ENCODE results near the gene SORCS2.

Gene SORCS2

DNA sequence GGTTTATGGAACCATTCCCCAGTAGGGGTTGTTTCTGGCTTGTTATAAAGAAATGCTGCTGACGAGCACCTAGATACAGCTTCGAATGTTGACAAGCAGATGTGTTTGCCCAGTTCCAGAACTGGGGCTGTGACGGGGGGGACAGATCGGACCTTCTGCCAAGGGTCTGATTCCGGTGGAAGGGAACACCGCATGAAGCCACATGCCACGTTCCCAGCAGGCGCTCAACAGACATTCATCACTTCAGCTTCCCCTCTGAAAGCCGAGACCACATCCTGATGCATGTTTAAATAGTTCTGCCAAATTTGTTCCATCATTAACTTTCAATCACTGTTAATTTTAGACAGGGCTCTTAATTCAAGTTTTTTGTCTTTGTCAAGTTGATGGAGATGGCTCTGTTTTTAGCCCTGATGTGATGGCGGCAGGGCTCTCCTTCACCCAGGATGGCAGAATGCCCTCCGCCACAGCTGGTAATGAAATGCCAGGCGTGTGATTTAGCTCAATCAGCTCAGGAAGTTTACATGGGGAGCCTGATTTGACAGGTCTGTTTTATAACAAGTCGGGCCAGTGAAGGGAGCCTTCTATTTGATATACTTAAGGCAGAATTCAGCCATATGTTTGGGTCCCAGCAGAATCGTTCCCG is 185.0 kb downstream of the SORCS2 start:
- no peak for DNase-seq (ENCODE audit: low spot score)

DNA sequence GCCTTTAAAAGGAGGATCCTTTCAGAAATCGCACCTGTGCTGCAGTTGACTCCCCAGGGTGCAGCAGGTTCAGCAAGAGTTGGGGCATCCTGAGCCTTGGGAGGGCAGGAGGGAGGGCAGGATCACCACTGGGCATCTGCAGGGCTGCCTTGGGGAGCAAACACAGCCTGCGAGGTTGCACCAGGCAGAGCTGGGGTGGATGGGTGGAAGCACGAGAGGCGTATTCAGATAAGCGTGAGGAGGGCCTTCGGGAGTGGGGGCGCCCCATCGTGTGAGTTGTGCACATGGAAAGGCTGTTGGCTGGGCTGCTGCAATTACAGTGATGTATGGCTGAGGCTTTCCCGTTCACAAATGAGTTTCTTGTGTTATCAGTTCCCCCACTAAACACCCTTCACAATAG is 186.8 kb downstream of the SORCS2 start:
- DNase-seq (ENCODE audit: low spot score), result no peak

DNA sequence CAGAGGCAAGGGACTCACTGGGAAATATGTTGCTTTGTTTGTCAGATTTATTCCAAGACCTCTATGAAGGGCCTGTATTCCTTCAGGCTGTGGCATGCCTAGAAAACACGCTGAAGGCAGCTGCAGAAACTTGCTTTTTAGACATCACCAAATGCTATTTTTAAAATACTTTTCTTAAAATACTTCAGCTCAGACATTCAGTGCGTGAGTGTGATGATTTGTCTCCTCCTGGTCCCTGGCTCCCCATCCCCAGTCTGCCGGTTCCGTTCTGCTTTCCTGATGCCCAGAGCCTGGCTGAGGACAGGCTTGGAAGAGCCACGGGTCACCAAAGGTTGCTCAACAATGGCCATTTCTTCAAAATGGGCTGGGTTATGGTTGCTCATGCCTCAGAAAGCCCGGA is 187.4 kb downstream of the SORCS2 start:
- DNase-seq (ENCODE audit: low spot score), result no peak

DNA sequence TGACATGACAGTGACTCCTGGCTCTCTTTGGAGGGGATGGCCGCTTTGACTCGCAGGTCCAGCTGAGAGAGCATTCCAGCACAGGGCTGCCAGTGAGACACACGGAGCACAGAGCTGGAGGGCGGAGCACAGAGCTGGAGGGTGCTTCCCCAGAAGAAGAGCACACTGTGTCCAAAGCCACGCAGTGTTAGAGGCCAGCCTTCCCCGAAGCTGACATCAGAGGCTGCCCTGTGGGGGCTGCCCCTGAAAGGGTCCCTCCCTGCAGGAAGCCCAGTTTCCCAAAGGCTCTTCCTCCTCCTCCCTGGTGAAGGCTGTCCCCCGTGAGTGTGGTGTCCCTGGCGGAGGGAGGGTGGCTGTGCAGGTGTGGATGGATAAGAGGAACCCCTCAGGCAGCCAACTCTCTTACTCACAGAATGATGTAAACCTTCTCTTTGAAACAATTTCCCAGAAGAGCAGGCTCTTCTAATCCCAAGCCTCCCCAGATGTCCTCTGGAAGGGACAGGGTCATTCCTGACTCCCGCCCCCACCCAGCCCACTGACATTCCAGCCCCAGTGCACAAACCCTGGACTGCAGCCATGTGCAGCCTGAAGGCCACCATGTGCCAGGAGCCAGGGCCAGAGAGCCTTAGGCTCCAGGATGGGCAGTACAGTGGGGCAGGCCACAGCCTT is 189.0 kb downstream of the SORCS2 start:
- DNase-seq (ENCODE audit: low spot score), result no peak

DNA sequence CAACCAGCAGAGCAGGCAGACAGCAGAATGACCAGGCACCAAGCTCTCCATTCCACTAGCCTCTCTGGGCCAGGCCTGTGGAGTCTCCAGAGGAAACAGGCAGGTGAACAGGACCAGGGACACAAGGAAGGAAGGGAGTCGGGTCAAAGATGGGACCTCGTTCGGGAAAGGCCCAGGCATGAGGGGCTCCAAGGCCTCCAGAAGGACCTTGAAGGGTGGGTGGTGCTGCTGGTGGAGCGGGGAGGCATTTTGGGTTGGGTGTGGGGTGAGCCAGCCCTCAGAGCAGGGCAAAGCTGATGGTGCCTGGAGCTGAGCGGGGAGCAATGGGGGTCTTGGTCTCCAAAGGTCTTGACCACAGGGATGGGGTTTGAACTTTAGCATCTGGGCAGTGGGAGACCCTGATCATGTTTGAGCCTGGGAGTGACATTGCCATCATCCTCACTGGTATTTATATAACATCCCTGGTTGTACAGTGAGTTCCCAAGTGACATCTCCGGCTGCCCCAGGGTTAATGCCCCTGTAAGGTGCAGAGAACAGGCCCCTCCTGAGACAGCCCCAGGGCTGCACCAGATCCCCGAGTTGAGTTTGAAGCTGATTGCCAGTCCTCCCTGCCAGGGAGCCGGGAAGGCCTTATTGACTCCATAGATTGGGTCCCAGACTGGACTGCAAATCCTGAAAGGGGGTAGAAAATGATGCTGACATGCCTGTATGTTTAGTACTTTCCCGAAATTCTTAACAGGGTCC is 189.7 kb downstream of the SORCS2 start:
- DNase-seq (ENCODE audit: low spot score), result no peak

DNA sequence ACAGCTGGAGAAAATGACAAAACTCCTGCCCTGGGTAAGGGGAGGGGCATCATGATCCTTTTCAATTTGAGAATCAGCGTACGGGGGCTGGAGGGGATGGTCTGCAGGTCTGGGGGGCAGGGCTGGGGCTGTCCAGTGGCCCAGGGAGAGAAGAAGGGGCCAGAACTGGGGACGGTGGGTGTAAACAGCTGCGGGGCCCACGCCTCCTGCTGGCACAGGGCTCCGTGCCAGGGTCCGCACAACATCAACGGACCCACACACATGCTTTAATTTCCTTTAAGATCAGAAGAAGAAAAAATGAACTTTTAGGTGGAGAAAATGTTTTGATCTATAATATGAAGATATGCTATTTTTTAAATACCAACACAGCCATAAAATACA is 190.3 kb downstream of the SORCS2 start:
- no peak for DNase-seq (ENCODE audit: low spot score)

DNA sequence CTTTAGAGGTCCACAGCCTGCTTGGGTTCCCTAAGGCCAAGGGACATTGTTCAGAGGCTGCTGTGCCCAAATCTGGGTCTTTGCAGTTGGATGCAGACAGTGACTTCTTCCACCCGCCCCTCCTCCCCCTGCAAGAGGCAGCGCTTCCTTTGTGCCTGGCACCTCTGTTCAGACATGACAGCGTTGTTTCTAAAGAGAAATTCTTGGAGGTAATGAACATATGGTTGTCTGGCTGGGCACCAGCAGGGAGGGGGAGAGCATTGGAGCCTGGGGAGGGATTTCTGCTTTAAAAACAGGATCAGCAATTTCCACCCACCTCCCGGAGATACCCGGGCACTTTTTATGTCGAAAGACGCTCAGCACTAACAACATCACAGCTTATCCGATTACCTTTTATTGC is 190.9 kb downstream of the SORCS2 start:
- no peak for DNase-seq (ENCODE audit: low spot score)

DNA sequence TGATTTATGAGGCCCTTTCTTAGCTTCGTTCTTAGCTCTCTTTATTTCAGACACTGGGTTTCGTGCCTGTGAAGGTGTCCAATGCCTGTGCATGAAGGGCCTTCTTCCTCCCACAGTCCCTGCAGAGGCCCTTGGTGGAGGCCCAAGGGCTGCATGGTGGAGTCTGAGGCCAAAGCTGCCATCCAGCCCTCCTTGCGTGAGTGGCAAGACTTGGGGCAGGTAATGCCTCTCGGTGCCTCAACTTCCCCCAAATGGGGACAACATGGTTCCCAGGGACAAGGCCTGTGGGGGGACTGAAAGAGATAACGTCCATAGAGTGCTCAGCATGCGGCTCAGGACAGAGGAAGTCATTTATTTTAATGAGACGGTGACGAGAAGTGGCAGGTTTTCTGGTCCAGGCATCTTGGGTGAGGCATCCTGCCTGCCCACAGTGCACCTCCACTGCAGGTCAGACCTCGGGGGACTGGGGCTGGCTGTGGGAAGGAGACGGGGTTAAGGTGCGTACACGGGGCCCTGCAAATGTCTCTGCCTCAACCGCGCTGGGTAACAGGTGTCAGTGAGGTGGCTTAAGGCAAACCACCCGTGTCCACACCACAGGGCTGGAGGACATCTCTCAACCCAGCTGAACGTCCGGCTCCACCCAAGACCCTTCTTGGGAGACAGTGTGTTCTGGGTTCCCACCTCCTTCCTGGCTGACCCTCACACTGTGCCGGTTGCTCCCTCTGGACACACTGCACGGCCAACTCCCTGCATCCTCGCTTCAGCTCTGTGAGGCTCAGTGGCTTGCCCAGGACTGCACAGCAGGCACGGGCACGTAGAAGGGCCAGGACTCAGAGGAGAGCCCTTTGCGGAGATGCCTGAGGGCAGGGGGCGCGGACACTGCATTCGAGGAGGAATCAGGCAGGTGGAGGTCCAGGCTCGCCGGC is 191.9 kb downstream of the SORCS2 start:
- DNase-seq (ENCODE audit: low spot score), result no peak

DNA sequence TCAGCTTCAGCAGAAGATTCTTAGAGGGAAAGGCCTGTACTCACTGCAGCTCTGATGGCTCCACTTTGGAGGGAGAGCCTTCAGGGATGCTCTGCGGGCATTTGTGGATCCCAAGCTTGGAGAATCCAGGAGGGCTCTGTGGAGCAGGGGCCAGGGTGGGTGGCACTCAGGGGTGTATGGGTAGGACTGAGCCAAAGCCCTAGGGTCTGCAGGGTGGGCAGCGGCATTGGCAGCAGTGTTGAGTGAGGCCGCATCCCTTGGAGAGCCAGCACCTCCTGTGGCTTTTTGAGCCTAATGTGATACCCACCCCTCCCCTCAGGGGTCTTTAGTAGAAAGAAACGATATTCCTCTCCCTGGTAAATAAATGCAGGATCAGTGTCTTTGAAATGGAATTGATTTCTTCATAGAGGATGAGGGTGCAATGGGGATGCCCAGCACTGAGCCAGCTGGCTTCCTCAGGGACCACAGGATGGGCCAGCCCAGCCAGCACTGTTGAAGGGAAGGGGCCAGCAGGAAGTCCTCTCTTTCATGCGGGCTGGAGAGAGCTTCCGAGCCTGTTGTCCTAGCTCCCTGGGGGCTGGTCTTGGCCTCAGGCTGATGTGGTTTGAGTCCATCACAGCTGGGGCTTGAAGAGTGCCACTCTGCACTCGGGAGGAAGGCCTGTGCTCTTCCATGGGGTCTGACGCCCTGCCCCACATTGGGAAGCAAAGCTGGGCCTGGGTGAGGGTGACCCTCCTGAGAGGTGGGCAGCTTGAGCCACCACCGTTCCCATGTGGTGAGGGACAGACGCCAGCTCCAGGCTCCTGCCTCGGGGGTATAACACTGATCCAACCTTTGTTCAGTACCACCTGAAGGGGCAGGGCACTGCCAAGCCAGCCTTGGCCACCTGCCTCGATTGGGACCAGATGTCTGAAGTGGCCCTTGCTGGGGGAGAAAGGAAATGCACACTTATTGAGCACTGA is 192.9 kb downstream of the SORCS2 start:
- DNase-seq (ENCODE audit: low spot score), result no peak

DNA sequence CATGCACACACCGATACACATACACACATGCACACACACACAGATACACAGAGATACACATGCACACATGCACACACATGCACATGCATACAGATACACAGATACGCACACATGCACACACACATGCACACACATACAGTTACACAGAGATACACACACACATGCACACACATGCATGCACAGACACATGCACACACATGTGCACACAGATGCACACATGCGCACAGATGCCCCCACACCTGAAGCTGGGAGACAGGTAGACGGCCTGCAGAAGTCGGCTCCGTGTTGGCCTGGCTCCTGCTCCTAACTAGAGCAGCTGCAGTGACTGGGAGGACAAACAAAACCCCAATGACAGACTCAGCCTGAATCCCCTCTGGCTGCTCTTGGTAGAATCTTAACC is 195.6 kb downstream of the SORCS2 start:
- DNase-seq (ENCODE audit: low spot score), result no peak

DNA sequence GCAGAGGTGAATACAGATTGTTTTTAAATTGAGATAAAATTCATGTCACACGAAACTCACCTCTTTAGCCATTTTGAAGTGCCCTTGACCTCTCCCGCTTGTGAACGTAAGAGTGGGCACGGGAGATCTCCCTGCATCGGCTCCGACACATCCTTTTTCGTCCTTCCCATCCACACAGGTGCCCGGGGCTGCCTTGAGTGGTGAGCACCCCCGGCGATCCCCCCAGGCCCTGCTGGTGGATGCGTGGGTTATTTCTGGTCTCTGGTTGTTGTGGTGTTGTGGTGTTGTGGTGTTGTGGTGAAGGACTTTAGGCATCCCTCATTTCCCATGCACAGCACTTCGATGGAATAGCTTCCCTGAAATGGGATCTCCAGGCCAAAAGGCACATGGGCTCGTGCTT is 196.3 kb downstream of the SORCS2 start:
- DNase-seq (ENCODE audit: low spot score), result no peak

DNA sequence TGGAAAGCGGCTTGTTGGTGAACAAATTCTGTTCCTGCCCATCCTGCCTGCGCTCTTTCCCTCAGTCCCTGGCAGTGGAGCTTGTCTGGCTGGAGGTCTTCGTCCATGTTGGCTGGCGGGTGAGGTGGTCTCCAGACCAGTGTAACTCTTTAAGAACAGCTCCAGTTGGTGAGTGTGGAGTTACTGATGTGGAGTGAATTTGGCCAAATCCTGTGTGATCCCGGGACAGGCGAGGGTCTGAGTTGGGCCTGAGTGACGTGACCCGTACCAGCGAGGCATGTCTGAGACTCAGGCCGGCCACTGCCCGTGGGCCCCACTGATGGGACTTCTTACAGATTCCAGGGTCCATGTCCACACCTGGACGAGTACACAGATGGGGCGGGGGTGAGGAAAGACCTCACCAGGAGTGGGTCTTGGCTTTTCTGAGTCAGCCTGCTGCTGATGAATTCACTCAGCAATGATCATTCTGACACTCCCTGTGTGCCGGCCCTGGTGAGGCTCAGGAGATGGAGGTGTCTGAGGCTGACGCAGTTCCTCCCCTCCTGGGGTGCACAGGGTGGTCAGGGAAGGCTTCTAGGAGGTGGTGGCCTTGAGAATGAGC is 196.9 kb downstream of the SORCS2 start:
- no peak for DNase-seq (ENCODE audit: low spot score)

DNA sequence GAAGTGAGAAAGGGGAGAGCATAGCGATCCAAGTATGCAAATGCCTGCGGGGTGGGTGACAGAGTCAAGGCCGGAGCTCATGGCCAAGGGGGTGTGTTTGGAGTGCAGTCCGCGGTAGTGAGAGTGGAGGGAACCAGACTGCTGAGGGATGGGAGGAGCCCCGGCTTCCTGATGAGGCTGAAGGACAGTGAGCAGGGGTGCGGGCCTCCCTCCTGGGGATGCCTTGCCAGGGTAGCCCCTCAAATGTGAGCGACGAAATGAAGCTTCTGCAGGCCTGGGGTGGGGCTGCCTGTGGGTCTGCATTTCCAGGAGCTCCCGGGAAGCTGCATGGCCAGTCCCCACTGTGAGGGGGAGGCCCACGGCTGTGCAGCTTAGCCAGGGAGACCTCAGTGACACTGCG is 197.4 kb downstream of the SORCS2 start:
- no peak for DNase-seq (ENCODE audit: low spot score)

DNA sequence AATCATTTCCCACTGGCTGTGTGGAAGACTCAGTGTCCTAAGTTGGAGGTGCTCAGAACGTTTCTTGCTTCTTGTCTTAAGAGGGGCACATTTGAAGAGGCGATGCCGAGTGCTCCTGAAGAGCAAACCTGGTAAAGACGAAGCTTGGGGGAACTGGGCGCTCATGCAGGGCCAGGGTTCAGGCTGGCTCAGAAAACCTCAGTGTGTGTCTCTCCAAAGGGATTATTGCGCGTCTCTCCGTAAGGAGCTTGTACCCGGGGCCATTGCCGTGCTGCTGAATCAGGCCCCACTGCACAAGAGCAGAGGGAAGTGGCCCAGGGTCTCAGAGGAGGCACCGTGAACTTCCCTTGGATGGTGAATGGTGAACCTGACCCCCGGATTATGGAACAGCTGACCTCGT is 198.0 kb downstream of the SORCS2 start:
- no peak for DNase-seq (ENCODE audit: low spot score)

DNA sequence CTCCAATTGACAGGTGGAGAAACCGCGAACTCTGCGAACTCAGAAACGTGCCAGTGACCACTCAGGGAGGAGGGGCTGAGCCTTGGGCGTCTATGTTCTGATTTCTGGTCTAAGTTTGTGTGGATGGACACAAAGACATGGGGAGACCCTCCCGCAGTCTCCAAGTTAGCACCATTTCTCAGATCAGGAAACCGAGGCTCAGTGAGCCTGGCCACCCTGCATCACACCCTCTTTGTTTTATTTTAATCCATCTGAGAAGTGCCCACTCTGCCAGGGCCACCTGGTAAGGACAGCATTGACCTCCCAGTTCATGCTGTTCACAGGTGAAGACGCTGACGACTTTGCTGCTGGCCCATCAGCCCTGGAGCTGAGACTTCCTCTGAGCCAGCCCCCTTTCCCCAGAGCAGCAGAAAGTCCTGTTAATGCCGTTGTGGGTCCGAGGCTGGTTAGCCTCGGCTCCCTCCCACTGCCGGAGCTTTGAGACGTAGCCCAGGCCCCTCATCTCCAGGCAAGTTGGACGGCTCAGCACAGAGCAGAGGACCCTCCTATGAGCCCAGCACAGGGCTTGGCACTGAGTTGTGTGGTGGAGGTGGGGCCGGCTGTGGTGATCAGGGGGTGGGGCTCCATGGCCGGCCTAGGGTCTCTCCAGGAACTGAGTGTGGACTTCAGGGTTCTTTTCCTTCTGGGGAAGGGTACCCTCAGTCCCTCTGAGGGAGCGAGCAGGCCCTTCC is 198.7 kb downstream of the SORCS2 start:
- no peak for DNase-seq (ENCODE audit: low spot score)

DNA sequence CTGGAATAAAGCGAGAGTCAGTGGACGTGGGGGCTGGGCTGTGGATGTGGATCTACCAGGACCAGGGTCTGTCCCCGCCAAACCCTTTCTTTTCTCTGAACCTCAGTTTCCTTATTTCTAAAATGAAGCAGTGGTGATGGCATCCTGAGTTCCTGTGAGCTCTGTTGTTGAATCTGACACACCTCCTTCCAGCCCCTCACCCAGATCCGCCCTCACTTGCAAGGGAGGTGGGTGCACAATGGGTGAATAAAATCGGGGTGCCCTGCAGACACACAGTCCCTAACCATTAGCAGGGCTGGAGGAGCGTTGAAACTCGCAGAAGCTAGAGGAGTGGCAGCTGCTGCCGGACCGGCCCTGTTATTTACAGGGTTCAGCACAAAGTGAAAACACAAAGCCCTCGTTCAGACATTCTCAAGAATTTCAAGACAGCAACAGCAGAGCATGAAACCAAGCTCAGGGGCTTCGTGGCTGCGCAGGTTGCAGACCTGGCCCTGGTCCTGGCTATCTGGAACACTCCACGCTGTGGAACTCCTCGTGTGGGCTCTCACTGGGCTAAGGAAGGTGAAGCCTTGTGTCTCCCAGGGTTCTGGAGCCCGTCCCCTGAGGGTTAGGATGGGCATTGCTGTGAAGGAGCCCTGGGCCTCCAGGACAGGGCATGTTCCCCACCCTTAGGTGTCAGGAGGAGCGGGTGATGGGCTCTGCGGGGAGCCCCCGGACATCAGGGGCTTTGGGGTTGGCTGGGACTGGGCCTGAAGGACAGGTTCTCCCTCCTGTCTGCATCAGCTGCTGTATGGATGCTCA is 199.5 kb downstream of the SORCS2 start:
- DNase-seq (ENCODE audit: low spot score), result no peak

DNA sequence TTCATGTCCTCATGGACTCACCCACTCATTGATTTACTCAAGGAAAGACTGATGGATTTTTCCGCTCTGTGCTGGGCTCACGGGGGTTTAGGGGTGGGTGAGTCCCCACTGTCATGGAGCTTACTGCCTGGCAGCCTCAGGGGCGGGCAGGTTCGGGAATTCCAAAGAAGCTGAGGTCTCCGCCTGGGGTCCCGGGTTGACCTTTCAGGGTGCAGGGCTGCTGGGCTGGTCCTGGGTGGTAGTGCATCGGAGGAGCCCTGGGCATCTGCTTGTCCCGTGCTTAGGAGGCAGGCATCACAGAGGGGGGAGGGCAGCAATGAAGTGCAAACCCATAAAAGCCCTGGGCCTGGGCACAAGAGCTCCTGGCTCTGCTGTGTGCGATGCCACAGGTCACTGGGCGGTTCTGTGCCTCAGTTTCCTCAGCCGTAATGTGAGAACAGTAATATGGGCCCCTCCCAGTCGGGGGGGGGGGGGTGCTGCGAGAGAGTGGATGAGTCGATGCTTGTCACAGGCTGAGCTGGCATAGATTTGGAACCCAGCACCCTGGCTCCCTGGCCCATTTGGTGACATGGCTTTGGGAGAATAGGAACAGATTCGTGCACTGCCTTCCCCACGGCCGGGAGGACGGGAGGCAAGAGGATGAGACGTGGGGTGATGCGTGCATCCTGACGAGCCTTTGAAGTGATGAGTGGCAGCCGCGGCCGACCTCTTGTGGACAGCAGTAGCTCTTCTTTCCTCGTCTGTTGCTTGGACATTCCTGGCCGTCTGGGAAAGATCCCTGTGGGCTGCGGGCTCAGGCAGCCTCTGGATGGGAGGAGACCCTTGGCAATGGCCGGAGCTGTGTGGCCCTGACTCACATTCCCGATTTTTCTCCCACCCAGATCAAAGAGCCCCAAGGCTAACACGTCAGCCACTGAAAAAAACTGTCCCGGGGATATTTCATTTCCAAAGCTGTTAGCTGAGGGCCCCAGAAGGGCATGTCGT is 200.4 kb downstream of the SORCS2 start:
- no peak for DNase-seq (ENCODE audit: low spot score)
